22Rv1 (cell line): Measurements from ENCODE around the gene PRPF40A.
A peak's percentile ranks its signal among the peaks of the same experiment; 100 is the strongest.
"Not testable (repeated sequence)": the region's sequence is repeated elsewhere in the genome, so short reads cannot be mapped to it uniquely, and the experiment has no call there.

Experiments
- H3K27ac ChIP-seq: fragments of 450-650 bp; 2 replicates; pipeline ENCODE4 v1.5.1; 2017
- ZFX ChIP-seq: fragments of 450-650 bp; IDR thresholded peaks from 2 replicates; pipeline ENCODE4 v1.6.1; 2017; ENCODE audit warnings: antibody characterized with exemption, borderline replicate concordance
- TF ChIP-seq, protein P1 (sequence below): fragments of 450-650 bp; IDR thresholded peaks from 2 replicates; pipeline ENCODE4 v1.5.1; 2017; ENCODE audit warnings: mild to moderate bottlenecking

Gene PRPF40A

DNA sequence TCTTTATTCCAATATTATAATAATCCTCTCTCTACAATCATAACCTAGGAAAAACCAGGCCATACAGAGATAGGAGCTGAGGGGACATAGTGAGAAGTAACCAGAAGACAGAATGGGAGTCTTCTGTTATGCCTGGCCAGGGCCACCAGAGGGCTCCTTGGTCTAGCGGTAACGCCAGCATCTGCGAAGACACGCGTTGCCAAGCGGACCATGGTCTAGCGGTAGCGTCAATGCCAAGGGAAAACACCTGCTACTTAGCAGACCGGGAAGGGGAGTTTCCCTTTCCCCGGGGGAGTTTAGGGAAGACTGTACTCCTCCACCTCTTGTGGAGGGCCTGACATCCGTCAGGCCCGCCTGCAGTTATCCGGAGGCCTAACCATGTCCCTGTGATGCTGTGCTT is 37.8 kb upstream of the PRPF40A start:
- TF ChIP-seq ZFX: no peak
- TF ChIP-seq, protein P1, sequence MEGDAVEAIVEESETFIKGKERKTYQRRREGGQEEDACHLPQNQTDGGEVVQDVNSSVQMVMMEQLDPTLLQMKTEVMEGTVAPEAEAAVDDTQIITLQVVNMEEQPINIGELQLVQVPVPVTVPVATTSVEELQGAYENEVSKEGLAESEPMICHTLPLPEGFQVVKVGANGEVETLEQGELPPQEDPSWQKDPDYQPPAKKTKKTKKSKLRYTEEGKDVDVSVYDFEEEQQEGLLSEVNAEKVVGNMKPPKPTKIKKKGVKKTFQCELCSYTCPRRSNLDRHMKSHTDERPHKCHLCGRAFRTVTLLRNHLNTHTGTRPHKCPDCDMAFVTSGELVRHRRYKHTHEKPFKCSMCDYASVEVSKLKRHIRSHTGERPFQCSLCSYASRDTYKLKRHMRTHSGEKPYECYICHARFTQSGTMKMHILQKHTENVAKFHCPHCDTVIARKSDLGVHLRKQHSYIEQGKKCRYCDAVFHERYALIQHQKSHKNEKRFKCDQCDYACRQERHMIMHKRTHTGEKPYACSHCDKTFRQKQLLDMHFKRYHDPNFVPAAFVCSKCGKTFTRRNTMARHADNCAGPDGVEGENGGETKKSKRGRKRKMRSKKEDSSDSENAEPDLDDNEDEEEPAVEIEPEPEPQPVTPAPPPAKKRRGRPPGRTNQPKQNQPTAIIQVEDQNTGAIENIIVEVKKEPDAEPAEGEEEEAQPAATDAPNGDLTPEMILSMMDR: peak; percentile 10; the same call in 1 of the 2 replicates

DNA sequence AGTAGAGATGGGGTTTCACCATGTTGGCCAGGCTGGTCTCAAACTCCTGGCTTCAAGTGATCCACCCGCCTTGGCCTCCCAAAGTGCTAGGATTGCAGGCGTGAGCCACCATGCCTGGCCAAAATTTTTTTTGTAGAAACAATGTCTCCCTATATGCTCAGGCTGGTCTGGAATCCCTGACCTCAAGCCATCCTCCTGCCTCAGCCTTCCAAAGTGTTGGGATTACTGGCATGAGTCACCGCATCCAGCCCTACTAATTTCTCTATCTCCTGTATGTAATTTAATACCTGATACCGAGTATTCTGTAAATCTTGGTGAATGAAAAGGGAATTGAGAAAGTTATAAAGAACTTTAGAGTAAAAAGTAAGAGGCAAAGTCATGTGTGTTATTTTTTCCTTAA is 30.5 kb upstream of the PRPF40A start:
- H3K27ac ChIP-seq: not testable (repeated sequence)

More for the DNA sequence above, 37.8 kb upstream of the PRPF40A start:
- H3K27ac ChIP-seq: no peak overlapping the region

DNA sequence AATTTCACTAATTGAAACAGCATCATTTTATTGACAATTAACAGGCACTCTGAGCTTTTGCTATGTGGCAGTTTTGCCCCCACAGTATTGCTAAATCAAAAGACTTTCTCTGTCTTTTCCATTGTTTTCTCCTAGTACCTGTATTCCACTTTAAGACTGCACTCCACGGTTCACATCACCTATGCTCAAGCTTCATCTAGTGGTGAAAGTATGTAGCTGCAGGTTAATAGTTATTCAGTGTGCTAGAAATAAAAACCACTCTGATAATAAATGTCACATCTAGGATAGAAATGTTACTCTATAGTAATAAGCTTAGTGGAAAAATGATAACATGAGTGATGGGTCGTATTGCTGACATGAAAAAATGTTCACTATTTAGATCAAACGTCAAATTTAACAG is 25.7 kb upstream of the PRPF40A start:
- TF ChIP-seq ZFX: no peak
- TF ChIP-seq, protein P1: peak; percentile 25
- H3K27ac ChIP-seq: no peak overlapping the region

DNA sequence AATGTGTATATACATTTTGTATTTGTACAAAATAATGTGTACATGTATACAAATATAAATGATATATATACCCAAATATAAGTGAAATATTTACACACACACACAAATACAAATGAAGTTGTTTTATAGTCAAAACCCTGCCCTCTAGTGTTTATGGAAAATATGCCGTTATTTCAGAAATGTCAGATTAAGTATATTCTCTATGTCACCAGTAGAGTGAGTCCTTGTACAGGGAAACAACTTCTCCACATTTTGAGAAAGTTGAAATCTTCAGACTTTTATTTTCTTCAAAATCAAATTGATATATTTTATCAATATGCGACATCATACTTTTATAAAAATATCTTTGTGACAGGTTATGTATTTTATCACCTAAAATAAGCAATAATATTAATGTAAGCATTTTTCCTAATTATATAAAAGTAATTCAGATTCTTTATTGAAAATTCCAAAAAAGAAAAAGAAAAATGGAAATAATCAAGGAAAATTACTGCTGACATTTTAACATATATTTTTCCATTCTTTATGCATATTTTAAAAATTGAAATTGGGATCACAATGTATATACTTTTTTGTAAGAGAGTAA is 23.6 kb upstream of the PRPF40A start:
- TF ChIP-seq, protein P1: peak; percentile 69
- TF ChIP-seq ZFX: no peak
- no peak overlapping the region for H3K27ac ChIP-seq

DNA sequence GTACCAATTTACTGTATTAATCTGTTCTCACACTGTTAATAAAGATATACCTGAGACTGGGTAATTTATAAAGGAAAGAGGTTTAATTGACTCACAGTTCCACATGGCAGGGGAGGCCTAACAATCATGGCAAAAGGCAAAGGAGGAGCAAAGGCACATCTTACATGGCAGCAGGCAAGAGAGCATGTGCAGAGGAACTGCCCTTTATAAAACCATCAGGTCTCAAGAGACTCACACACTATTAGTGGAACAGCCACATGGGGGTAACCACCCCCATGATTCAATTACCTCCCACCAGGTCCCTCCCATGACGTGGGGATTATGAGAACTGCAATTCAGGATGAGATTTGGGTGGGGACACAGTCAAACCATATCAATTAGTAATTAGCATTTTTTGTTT is 22.4 kb upstream of the PRPF40A start:
- not testable (repeated sequence) for H3K27ac ChIP-seq

DNA sequence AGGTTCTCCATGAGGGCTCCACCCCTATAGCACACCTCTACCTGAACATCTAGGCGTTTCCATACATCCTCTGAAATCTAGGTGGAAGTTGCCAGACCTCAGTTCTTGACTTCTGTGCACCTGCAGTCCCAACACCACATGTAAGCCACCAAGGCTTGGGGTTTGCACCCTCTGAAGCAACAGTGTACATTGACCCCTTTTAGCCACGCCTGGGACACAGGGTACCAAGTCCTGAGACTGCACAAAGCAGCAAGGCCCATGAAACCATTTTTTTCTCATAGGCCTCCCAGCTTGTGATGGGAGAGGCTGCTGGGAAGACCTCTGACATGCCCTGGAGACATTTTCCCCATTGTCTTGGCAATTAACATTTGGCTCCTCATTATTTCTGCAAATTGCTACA is 21.2 kb upstream of the PRPF40A start:
- TF ChIP-seq ZFX: no peak
- TF ChIP-seq, protein P1: no peak
- no peak overlapping the region for H3K27ac ChIP-seq

DNA sequence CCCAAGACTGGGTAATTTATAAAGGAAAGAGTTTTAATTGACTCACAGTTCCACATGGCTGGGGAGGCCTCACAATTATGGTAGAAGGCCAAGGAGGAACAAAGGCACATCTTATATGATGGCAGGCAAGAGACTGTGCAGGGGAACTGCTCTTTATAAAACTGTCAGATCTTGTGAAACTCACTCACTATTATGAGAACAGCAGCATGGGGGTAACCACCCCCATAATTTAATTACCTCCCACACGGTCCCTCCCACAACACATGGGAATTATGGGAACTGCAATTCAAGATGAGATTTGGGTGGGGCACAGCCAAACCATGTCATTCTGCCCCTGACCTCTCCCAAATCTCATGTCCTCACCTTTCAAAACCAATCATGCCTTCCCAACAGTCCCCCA is 20.2 kb upstream of the PRPF40A start:
- H3K27ac ChIP-seq: not testable (repeated sequence)

DNA sequence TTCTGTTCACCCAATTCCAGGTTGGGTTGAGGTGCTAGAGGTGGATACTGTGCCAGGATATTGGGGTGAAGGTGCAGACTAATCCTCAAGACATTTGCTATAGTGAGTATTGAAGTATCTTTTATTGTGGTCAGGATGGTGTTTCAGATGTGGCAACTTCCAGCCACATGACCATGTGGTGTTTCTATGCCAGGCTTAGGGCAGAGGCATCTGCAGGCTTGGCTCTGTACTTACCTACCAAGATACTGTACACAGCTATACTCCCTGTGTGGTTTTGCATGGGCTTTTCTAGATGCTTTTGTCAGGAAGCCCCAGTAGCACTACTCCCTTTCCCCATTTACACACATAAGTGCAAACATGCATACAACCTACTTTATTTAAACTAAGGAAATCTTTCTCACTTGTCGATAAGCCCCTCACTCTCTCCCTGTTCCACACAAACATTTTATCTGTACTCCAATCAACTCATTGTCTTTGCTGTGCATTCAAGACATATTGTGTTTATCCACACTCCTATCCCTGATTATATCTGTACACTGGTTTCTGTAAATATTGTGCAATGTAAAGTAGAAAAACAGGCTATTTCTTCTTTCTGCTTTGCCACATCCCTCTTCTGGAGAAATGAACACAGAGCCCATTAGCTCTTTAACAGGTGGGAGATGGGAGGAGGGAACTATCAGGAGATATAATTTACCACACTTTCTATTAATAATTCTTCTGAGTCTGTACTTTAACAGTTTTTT is 13.5 kb upstream of the PRPF40A start:
- peak overlapping the region; percentile 15; the same call in 1 of the 2 replicates for H3K27ac ChIP-seq
- no peak for TF ChIP-seq ZFX
- TF ChIP-seq, protein P1: no peak

DNA sequence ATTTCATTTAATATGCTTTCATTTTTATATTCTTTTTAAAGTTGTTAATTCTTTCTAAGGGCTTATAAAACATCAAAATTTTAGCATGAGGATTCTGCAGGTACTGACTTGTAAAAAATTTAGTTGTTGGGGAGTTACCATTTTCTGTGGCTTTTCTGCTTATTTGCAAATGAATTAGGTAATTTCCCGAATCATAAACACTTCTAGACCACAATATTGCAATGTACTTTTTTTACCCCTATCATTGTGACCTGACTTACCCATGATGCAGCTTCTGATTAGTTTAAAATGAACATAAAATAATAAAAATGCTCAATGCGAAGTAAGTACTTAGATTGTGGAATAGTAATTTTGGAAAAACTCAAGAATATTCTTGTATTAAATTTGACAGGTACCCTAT is 12.6 kb upstream of the PRPF40A start:
- TF ChIP-seq ZFX: no peak
- TF ChIP-seq, protein P1: no peak
- no peak overlapping the region for H3K27ac ChIP-seq
